HG02884 (cell line): Measurements from ENCODE around the gene SPATA6L.
"Not testable (repeated sequence)": the region's sequence is repeated elsewhere in the genome, so short reads cannot be mapped to it uniquely, and the experiment has no call there.

ENCODE experiments used
- ATAC-seq: cut with Tn5 transposase; IDR thresholded peaks from one replicate; pipeline ENCODE4 v1.9.1; 2021; ENCODE audit warnings: mild to moderate bottlenecking, moderate library complexity; ENCODE audit not compliant: unreplicated experiment

SPATA6L gene

GRCh38 chr9:4640027-4640426 lies 26.3 kb downstream of the SPATA6L start:
- no peak for ATAC-seq

- ATAC-seq: no peak
These were observed 26.9 kb downstream of the SPATA6L start for GRCh38 chr9:4639420-4639819.

- no peak for ATAC-seq
These were observed 27.3 kb downstream of the SPATA6L start for GRCh38 chr9:4638968-4639367.

GRCh38 chr9:4630836-4631235 lies 35.4 kb downstream of the SPATA6L start:
- ATAC-seq: no peak

- ATAC-seq: no peak
These were observed 44.3 kb downstream of the SPATA6L start for GRCh38 chr9:4622016-4622415.

GRCh38 chr9:4620881-4621555 lies 45.3 kb downstream of the SPATA6L start:
- no peak for ATAC-seq

GRCh38 chr9:4620057-4620765 lies 46.1 kb downstream of the SPATA6L start:
- ATAC-seq: no peak

- ATAC-seq: no peak
These were observed 47.6 kb downstream of the SPATA6L start for GRCh38 chr9:4618700-4619099.

- no peak for ATAC-seq
These were observed 48.5 kb downstream of the SPATA6L start for GRCh38 chr9:4617752-4618151.

- no peak for ATAC-seq
These were observed 50.5 kb downstream of the SPATA6L start for GRCh38 chr9:4615778-4616177.

GRCh38 chr9:4615251-4615650 lies 51.0 kb downstream of the SPATA6L start:
- no peak for ATAC-seq

GRCh38 chr9:4614627-4615026 lies 51.7 kb downstream of the SPATA6L start:
- ATAC-seq: no peak

GRCh38 chr9:4606033-4606432 lies 60.2 kb downstream of the SPATA6L start:
- not testable (repeated sequence) for ATAC-seq

- peak; percentile 88 for ATAC-seq
These were observed 61.6 kb downstream of the SPATA6L start for GRCh38 chr9:4604678-4605095.

GRCh38 chr9:4603830-4604229 lies 62.5 kb downstream of the SPATA6L start:
- ATAC-seq: no peak

GRCh38 chr9:4600368-4600767 lies 65.9 kb downstream of the SPATA6L start:
- no peak for ATAC-seq

GRCh38 chr9:4596165-4596922 lies 69.9 kb downstream of the SPATA6L start:
- ATAC-seq: no peak

- ATAC-seq: no peak
These were observed 71.3 kb downstream of the SPATA6L start for GRCh38 chr9:4594994-4595393.

- ATAC-seq: no peak
These were observed 71.7 kb downstream of the SPATA6L start for GRCh38 chr9:4594545-4594944.

GRCh38 chr9:4592886-4593285 lies 73.4 kb downstream of the SPATA6L start:
- no peak for ATAC-seq

- ATAC-seq: no peak
These were observed 74.0 kb downstream of the SPATA6L start for GRCh38 chr9:4592295-4592694.

- ATAC-seq: no peak
These were observed 75.2 kb downstream of the SPATA6L start for GRCh38 chr9:4591123-4591500.
